ENCODE data around the gene NFATC1. TPM values are rescaled to one million over a fixed set of nuclear protein-coding genes. Genes with fewer than 3 reads are reported as not detected.
"Not testable (repeated sequence)": the region's sequence is repeated elsewhere in the genome, so short reads cannot be mapped to it uniquely, and the experiment has no call there.

The NFATC1 gene
- total RNA-seq, 1 experiment from 2014 or later: 1.8 TPM

DNA sequence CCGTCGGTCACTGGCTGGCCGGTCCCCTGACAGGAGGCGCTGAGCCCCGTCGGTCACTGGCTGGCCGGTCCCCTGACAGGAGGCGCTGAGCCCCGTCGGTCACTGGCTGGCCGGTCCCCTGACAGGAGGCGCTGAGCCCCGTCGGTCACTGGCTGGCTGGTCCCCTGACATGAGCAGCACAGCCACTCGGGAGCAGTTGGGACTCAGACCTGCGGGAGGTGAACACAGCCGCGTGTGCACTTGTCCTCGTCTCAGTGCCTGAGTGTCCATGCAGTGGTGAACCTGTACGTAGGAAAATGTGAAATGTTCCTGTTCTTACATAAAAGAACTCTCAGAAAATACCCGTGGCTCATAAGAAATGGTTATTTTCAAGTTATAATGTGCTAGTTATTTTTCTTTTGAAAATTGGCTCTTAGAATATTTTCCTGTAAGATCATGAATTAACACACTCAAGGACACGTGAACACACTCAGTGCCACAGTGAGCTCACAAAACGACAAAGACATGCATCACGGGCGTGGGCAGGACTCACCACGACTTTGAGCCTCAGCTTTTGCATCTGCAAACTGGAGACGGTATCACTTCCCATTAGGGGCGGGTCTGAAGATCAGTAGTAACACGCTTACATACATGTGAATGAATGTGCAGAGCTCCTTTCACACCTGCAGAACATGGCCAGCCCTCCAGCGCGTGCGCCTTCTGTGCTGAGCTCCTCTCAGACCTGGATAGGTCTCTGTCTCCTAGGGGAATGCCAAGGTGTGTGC is 21.1 kb upstream of the NFATC1 start:
- no peak for DNase-seq (ENCODE audit: extremely low read depth, low read depth)

DNA sequence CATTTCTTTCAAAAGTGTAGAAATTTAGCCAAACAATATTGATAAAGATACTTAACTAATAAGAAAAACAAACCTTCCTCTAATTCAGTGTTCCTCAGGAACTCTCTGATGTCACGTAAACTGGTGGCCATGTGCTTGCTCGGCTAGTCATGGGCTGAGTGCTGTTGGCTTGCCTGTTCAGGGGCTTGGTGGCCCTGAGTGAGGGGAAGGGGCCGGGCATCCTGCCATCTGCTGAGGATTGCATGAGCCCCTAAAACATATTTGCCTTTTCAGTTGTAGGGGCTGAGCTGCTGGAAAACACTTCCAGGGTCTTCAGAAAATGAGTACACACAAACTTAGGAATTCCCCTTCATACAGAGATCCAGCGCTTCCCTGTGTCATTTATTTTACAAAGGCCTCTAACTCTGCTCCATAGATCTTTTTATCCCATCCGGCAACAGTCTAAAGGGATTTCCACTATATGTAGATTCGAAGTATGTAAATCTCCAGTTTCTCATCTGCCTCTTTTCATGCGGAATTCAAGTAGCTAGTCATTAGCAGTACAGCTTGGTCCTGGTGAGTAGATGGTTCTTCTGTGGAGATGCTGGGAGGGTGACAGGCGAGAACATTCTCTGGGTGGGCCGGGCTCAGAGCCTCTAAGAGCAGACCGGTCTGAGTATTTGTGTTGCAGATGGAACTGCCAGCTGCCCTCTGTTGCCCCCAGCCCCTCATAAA is 20.1 kb upstream of the NFATC1 start:
- no peak for DNase-seq (ENCODE audit: extremely low read depth, low read depth)

- DNase-seq (ENCODE audit: extremely low read depth, low read depth): not testable (repeated sequence)
Measured at GRCh38 chr18:79376661-79377060, 19.1 kb upstream of the NFATC1 start.

- DNase-seq (ENCODE audit: extremely low read depth, low read depth): no peak
Measured at GRCh38 chr18:79377187-79377891, 18.4 kb upstream of the NFATC1 start.

- DNase-seq (ENCODE audit: extremely low read depth, low read depth): peak; percentile 57
Measured at GRCh38 chr18:79378536-79379250, 17.0 kb upstream of the NFATC1 start.

DNA sequence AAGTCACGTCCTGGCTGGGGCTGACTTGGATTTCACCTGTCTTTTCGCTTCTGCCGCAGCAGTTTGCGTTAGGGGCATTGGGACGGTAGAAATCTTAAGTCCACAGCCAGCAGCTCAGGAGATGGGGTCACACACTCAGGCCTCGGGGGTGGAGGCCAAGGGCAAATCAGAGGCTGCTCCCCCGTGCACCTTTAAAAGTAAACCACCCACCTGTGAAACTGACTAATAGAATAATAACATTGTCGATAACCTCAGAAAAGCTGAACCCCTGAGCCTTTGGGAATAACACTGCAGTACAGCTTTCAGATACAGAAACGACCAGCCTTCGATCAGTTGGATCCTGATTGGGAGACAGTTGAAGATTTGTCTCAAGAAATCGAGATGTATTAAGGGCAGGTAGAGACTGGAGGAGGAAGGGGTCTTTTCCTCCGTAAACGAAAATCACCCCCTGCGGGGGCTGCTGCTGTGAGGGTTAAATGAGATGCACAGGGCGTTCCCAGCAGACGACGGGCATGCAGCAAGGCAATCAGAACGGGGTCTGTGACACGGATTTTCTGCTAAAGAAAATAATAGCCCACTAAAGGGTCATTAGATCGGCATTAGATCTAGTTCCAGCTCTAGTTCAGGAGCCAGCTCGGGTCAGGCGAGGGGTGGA is 16.4 kb upstream of the NFATC1 start:
- DNase-seq (ENCODE audit: extremely low read depth, low read depth): no peak

GRCh38 chr18:79379931-79380815 is 15.6 kb upstream of the NFATC1 start:
- no peak for DNase-seq (ENCODE audit: extremely low read depth, low read depth)

DNA sequence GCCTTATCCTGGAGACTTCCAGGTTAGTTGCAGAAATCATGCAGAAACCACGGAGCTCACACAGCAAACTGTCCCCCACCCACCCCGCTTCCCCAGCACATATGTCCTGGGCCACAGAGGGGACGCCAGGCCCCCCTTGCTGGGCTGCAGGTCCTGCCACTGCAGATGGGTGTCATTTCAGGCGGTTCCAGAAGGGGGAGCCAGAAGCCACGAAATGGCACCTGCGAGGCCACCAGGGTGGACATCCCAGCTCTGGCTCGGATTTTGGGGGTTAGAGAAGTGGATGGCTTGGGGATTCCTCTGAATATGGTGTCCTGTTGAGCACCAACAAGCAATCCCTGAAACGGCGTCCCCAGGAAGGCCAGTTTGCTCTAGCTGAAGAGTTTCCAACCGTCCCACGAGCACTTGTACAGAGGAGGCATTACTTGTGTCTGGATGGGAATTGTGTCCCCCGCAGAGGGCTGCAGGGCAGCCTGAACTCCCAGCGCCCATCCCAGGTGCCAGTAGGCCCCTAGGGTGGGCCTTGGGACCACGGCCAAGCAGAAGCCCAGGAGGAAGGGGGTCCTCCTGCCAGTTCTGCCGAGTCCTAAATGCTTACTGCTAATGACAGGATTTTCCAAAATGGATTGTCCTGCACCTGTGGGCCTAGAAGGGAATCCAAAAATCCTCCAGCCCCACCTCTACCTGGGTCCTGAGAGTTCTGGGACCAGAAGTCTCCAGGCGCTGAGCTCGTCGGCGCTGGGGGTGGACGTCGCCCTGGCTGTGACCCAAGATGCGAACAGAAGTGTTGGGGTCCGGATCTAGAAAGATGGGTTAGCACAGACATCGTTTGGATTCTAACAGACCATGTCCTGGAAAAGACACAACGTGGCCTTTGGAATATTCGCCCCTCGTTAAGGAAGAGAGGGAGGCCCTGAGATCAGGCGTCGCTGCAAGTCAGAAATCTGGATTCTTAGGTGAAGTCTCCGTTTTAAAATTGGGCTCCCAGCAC is 14.6 kb upstream of the NFATC1 start:
- DNase-seq (ENCODE audit: extremely low read depth, low read depth): peak; percentile 46

DNA sequence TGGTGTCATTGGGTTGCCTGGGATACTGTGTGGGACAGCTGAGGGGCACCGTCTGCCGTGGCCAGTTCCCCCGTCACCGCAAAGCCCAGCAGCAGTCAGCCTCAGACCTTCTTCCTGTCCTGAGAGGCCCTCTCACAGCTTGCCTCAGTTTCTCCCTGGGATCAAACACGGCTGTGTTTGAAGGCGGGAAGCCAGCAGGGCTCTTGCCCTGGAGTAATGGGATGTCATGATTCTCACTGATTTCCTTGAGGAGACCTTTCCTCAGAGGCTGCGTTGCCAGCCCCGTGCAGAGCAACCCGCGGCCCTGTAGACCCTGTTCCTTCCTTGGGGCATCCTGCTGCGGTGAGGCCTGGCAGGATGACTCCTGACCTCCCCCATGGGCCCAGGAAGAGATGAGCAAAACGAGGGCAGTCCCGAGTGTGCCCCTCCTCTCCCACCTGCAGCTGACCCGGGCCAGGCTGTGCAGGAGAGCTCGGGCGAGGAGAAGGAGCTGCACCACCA is 13.9 kb upstream of the NFATC1 start:
- DNase-seq (ENCODE audit: extremely low read depth, low read depth): no peak

- DNase-seq (ENCODE audit: extremely low read depth, low read depth): no peak
Measured at GRCh38 chr18:79382681-79383387, 12.9 kb upstream of the NFATC1 start.

GRCh38 chr18:79383388-79384056 is 12.2 kb upstream of the NFATC1 start:
- no peak for DNase-seq (ENCODE audit: extremely low read depth, low read depth)

DNA sequence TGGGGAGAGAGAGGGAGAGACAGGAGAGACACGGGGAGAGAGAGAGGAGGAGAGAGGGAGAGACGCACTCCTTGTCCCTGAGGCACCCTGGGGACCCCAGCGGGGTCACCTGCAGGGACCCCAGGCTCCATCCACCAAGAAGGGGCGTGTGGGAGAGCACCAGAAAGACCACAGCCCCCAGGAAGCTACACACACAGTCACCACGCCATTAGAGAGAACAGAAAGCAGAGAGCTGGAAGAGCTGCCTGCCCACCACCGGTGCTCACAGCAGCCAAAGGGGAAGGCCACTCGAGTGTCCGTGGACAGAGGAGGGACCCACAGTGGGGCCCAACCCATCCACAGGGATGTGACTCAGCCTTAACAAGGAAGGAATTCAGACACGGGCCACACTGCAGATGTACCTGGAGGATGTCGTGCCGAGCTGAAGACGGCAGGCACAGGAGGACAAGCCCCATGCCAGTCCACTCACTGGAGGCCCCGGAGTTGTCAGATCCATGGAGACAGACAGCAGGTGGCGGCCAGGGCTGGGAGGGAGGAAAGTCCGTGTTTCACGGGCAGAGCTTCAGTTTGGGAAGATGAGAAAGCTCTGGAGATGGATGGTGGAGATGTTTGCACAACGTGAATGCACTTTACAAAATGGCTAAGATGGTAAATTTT is 11.5 kb upstream of the NFATC1 start:
- no peak for DNase-seq (ENCODE audit: extremely low read depth, low read depth)

- DNase-seq (ENCODE audit: extremely low read depth, low read depth): no peak
Measured at GRCh38 chr18:79384834-79385233, 10.9 kb upstream of the NFATC1 start.

- DNase-seq (ENCODE audit: extremely low read depth, low read depth): no peak
Measured at GRCh38 chr18:79385326-79385707, 10.4 kb upstream of the NFATC1 start.

GRCh38 chr18:79385708-79386341 is 9.9 kb upstream of the NFATC1 start:
- no peak for DNase-seq (ENCODE audit: extremely low read depth, low read depth)

DNA sequence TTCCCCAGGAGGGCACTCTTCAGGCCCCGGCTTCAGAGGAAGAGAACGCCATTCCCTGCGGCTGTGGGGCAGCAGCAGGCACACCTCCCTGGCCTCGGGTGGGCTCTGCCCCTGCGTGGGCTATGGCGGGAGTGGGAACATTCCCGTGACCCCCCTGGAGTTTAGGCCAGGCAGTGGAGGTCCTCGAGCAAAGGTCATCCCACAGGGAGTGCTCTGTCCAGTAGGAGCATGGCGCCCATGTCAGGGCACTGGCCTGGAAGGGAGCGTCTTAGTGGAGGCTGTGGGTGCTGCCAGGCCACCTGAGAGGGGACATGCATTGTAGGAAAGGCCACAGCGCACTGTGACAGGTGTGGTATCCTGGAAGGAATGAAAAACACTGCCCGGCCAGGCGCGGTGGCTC is 9.2 kb upstream of the NFATC1 start:
- no peak for DNase-seq (ENCODE audit: extremely low read depth, low read depth)
